GM19463 (cell line): Measurements from ENCODE around the gene C22orf15.

Experiments
- ATAC-seq: cut with Tn5 transposase; IDR thresholded peaks from one replicate; pipeline ENCODE4 v1.9.1; 2021; ENCODE audit warnings: mild to moderate bottlenecking, moderate library complexity; ENCODE audit not compliant: unreplicated experiment

The C22orf15 gene

GRCh38 chr22:23772649-23773473, 10.1 kb downstream of the C22orf15 start, which contains the start of gene MMP11:
Gene MMP11 (plus strand): TSS chr22:23772849. CDS start chr22:23772871, 22 bp downstream.
- ATAC-seq = no peak

DNA sequence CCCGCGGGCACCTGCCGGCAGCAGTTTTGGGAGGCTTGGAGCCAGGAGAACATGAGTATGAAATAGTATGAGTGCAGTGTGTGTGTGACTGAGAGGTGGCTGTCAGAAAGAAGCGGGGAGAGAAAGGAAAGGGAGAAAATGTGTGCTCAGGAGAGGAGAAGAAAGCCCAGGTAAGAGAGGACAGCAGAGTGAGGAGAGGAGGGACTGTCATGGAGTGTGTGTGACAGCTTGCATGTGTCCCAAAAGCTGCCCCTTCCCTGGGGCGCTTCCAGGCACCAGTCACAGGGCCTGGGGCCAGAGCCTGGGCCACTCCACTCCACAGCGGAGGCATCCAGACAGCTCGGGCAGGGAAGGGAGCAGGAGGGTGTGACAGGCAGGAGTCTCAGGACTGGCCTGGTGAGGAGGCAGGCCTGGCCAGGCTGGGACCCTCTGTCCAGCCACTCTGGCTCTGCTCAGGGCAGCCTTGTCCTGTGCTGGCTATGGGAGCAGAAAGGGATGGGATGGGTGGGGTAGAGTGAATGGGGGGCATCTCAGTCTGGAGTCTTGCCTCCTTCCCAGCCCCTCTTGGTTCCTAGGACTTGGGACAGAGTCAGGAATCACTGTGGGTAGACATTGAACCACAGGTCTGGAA, 10.8 kb downstream of the C22orf15 start:
- no peak for ATAC-seq

DNA sequence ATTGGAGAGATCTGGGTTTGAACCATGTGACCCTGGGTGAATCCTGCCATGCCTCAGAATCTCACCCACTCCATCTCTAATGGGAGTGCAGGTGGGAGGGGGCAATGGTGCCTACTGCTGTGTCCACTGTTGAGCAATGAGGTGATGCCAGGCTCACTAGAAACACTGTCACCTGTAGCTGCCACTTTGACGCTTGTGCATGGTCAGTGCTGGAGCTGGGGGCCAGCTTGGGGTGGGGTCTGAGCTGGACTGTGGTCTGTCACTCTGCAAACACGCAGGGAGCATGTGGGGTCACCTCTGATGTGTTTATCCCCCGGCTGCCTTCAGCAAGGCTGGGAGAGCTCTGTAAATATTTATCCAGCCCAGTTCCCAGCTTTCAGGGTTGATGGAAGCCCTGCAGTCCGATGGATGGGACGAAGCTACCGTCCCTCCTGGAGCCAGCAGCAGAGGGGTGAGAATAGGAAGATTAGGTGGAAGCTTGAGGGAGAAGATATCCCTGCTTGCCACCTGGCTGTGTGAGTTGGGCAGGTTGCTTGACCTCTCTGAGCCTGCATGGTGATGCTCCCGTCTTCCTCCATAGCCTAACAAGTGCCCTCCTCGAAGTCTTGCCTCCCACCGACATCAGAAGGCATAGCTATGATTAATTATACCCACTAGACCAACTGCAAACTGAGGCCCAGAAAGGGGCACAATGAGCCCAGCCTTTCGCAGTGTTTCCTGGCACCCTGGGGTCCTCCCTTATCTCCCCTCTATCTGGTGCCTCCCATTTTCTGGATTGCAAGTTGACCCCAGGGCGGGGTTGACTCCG, 11.5 kb downstream of the C22orf15 start:
- ATAC-seq = no peak

DNA sequence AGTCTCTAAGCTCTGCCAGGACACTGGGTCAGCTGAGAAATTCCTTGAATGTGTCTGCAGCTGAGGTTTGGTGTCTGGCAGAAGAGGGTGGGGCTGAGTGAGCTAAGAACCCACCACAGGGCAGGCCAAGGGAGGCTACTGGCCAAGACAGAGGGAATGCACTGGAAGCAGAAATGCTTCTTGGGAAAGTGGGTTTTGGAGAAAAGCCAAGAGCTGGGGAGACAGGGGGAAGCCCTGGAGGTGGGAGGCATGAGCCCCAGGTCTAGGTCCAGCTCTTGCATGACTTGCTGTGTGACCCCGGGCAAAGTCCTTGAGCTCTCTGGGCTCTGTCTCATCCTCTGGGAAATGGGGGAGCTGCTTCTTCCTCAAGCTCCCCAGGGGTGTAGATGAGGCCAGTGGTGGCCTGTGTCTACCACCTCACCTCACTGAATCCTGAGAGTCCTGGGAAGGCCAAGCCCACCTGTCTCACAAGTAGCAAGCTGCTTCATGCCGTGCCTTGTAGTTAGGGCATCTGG, 12.2 kb downstream of the C22orf15 start:
- no peak for ATAC-seq

DNA sequence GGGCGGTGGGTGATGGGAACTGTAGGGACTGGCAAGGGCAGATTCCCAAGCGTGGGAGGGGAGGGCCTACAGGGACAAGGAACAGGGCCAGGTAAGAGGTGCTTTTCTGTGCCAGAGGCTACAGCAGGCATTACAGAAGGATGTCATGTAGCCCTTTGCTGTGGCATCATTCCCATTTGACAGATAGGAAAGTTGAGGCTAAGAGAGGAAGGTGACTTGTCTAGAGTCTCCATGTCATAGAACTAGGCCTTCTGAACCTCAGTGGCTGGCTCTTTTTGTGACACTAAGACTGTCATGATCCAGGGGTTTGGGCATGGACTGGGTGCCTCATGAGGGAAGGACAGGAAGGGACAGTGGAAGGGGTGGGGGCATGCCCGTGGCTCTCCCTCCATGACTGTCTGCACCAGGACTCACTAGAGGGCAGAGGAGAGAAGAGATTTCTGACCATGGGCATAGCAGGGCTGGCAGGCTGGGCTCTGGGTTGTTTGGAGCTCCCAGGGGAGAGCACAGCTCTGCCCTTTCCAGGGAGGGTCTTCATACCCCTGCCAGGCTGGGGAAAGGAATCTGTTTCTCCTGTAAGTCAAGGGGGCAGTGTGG, 13.1 kb downstream of the C22orf15 start:
- no peak for ATAC-seq

GRCh38 chr22:23777776-23778576, 15.2 kb downstream of the C22orf15 start:
- no peak for ATAC-seq

DNA sequence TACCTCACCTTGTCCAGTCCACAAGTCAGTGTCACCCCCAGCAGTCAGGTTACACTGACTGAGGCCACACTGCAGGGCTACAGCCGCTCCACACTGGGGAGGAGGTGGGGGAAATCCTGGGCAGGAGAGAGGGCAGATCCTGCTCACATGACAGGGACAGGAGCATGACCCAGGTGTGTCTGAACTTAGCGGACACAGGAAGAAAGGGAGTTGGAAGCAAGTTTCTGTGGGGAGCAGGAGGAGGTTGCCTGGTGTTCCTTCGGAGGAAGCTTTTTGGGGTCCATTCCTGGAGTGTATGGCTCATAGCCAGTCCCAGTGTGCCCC, 15.7 kb downstream of the C22orf15 start:
- ATAC-seq = no peak

GRCh38 chr22:23779083-23779482, 16.3 kb downstream of the C22orf15 start:
- no peak for ATAC-seq

DNA sequence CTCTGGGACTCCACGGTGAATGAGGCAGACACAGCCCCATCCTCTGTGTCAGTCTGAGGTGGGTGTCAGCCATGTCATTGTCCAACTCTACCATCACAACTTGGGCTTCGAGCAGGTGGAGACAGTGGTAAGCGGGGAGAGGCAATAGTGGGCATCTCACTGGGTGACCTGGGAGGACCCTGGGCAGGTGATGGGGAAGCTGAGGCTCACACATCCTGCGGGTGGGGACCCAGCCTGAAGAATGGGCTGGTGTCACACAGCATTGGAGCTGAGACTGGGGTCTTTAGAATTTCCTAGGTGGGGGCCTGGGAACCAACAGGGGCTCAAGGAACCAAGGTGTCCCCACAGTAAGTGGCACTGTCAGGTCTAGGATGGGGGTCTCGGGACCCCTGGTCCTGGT, 16.9 kb downstream of the C22orf15 start:
- ATAC-seq = no peak

- no peak for ATAC-seq
These were observed 17.5 kb downstream of the C22orf15 start for GRCh38 chr22:23780146-23780748.

- ATAC-seq = no peak
These were observed 18.3 kb downstream of the C22orf15 start for GRCh38 chr22:23781065-23781464.

- ATAC-seq = no peak
These were observed 18.9 kb downstream of the C22orf15 start for GRCh38 chr22:23781511-23782183.

- ATAC-seq = no peak
These were observed 19.5 kb downstream of the C22orf15 start for GRCh38 chr22:23782252-23782651.

GRCh38 chr22:23782703-23783102, 19.9 kb downstream of the C22orf15 start:
- ATAC-seq = no peak

DNA sequence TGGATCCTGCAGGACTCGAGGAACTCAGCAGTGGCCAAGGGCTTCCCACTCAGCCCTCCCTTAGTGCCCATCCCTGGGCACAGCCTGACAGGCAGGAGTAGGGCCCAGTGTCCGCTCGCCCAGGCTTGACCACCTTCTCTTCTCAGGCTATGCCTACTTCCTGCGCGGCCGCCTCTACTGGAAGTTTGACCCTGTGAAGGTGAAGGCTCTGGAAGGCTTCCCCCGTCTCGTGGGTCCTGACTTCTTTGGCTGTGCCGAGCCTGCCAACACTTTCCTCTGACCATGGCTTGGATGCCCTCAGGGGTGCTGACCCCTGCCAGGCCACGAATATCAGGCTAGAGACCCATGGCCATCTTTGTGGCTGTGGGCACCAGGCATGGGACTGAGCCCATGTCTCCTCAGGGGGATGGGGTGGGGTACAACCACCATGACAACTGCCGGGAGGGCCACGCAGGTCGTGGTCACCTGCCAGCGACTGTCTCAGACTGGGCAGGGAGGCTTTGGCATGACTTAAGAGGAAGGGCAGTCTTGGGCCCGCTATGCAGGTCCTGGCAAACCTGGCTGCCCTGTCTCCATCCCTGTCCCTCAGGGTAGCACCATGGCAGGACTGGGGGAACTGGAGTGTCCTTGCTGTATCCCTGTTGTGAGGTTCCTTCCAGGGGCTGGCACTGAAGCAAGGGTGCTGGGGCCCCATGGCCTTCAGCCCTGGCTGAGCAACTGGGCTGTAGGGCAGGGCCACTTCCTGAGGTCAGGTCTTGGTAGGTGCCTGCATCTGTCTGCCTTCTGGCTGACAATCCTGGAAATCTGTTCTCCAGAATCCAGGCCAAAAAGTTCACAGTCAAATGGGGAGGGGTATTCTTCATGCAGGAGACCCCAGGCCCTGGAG, 20.7 kb downstream of the C22orf15 start:
- ATAC-seq = no peak

GRCh38 chr22:23784215-23784732, 21.5 kb downstream of the C22orf15 start:
- ATAC-seq = no peak

DNA sequence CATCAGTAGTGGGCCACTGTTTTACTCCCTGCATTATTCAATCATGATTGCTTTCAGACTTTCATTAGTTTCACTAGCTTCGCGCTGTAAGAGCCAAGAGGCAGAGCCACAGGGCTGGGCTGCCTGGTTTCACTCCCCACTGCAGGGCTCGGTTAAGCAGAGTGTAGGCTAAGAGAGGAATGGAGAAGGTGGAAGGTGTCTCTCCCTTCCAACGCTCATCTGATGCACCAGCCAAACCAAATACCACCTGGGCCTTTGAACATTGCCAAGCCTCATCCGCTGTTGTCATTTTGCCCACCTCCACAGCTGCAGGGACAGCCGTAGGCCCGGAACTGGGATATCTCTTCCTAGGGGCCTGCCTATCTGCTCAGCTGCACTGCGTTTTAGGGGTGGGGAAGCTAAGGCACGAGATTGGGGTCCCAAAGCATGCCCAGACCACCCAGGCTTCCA, 23.5 kb downstream of the C22orf15 start:
- no peak for ATAC-seq
